ENCODE data around the gene SMYD3.

Gene SMYD3

GRCh38 chr1:246434335-246434734, 72.7 kb downstream of the SMYD3 start:
- no peaks in the 10 kb centered on the region for H3K27me3 ChIP-seq (ENCODE audit: insufficient read depth, insufficient read length)
- H3K36me3 ChIP-seq (ENCODE audit: insufficient read depth, insufficient read length, low read length) = no peaks in the 10 kb centered on the region
- no peak overlapping the region for H3K4me3 ChIP-seq (ENCODE audit: insufficient read length, low read depth)
- peaks cover 29% of the 10 kb centered on the region for H3K9me3 ChIP-seq (ENCODE audit: insufficient read depth, low read length)
- TF ChIP-seq ZNF274 (IDR thresholded peaks at IDR 0.05; ENCODE audit: low read depth, low read length) = no peak
- no peak for TF ChIP-seq YY1 (IDR thresholded peaks at IDR 0.05; ENCODE audit: insufficient read depth, insufficient read length)
- TF ChIP-seq SUZ12 (IDR thresholded peaks at IDR 0.05; ENCODE audit: extremely low read depth, insufficient read depth, insufficient read length) = no peak
- DNase-seq (ENCODE audit: low read depth, low spot score) = no peak
- H3K4me1 ChIP-seq (ENCODE audit: insufficient read depth, insufficient read length) = no peaks in the 10 kb centered on the region
- H3K9ac ChIP-seq (ENCODE audit: insufficient read length, low read depth) = no peak overlapping the region

- H3K9ac ChIP-seq (ENCODE audit: insufficient read length, low read depth) = no peak overlapping the region
- no peak for TF ChIP-seq SUZ12 (IDR thresholded peaks at IDR 0.05; ENCODE audit: extremely low read depth, insufficient read depth, insufficient read length)
- TF ChIP-seq ZNF274 (IDR thresholded peaks at IDR 0.05; ENCODE audit: low read depth, low read length) = no peak
- no peak for TF ChIP-seq YY1 (IDR thresholded peaks at IDR 0.05; ENCODE audit: insufficient read depth, insufficient read length)
- H3K4me3 ChIP-seq (ENCODE audit: insufficient read length, low read depth) = no peak overlapping the region
- DNase-seq (ENCODE audit: low read depth, low spot score) = no peak
- H3K4me1 ChIP-seq (ENCODE audit: insufficient read depth, insufficient read length) = no peaks in the 10 kb centered on the region
- peaks cover 2% of the 10 kb centered on the region for H3K9me3 ChIP-seq (ENCODE audit: insufficient read depth, low read length)
- no peaks in the 10 kb centered on the region for H3K27me3 ChIP-seq (ENCODE audit: insufficient read depth, insufficient read length)
- H3K36me3 ChIP-seq (ENCODE audit: insufficient read depth, insufficient read length, low read length) = no peaks in the 10 kb centered on the region
Measured at GRCh38 chr1:246428542-246429308, 78.4 kb downstream of the SMYD3 start.

- no peak for DNase-seq (ENCODE audit: low read depth, low spot score)
- H3K4me3 ChIP-seq (ENCODE audit: insufficient read length, low read depth) = no peak overlapping the region
- H3K27me3 ChIP-seq (ENCODE audit: insufficient read depth, insufficient read length) = no peaks in the 10 kb centered on the region
- H3K9ac ChIP-seq (ENCODE audit: insufficient read length, low read depth) = no peak overlapping the region
- no peaks in the 10 kb centered on the region for H3K4me1 ChIP-seq (ENCODE audit: insufficient read depth, insufficient read length)
- no peaks in the 10 kb centered on the region for H3K36me3 ChIP-seq (ENCODE audit: insufficient read depth, insufficient read length, low read length)
- no peak for TF ChIP-seq ZNF274 (IDR thresholded peaks at IDR 0.05; ENCODE audit: low read depth, low read length)
- no peak for TF ChIP-seq YY1 (IDR thresholded peaks at IDR 0.05; ENCODE audit: insufficient read depth, insufficient read length)
- TF ChIP-seq SUZ12 (IDR thresholded peaks at IDR 0.05; ENCODE audit: extremely low read depth, insufficient read depth, insufficient read length) = no peak
- no peaks in the 10 kb centered on the region for H3K9me3 ChIP-seq (ENCODE audit: insufficient read depth, low read length)
Measured at GRCh38 chr1:246427611-246428010, 79.5 kb downstream of the SMYD3 start.

- Histone ChIP-seq H3K4me3 (ENCODE audit: insufficient read length, low read depth) (no peak overlapping the region), H3K9me3 (ENCODE audit: insufficient read depth, low read length) (no peaks in the 10 kb centered on the region), H3K36me3 (ENCODE audit: insufficient read depth, insufficient read length, low read length) (no peaks in the 10 kb centered on the region), H3K27me3 (ENCODE audit: insufficient read depth, insufficient read length) (no peaks in the 10 kb centered on the region), H3K9ac (ENCODE audit: insufficient read length, low read depth) (no peak overlapping the region), H3K4me1 (ENCODE audit: insufficient read depth, insufficient read length) (no peaks in the 10 kb centered on the region)
- no peak for TF ChIP-seq YY1 (IDR thresholded peaks at IDR 0.05; ENCODE audit: insufficient read depth, insufficient read length)
- TF ChIP-seq SUZ12 (IDR thresholded peaks at IDR 0.05; ENCODE audit: extremely low read depth, insufficient read depth, insufficient read length) = no peak
- no peak for TF ChIP-seq ZNF274 (IDR thresholded peaks at IDR 0.05; ENCODE audit: low read depth, low read length)
- no peak for DNase-seq (ENCODE audit: low read depth, low spot score)
Measured at GRCh38 chr1:246425895-246426294, 81.2 kb downstream of the SMYD3 start.

GRCh38 chr1:246425139-246425794, 81.8 kb downstream of the SMYD3 start:
- Histone ChIP-seq H3K4me3 (ENCODE audit: insufficient read length, low read depth) (no peak overlapping the region), H3K27me3 (ENCODE audit: insufficient read depth, insufficient read length) (no peaks in the 10 kb centered on the region), H3K9me3 (ENCODE audit: insufficient read depth, low read length) (no peaks in the 10 kb centered on the region), H3K4me1 (ENCODE audit: insufficient read depth, insufficient read length) (no peaks in the 10 kb centered on the region), H3K36me3 (ENCODE audit: insufficient read depth, insufficient read length, low read length) (no peaks in the 10 kb centered on the region), H3K9ac (ENCODE audit: insufficient read length, low read depth) (no peak overlapping the region)
- TF ChIP-seq ZNF274 (IDR thresholded peaks at IDR 0.05; ENCODE audit: low read depth, low read length) = no peak
- TF ChIP-seq YY1 (IDR thresholded peaks at IDR 0.05; ENCODE audit: insufficient read depth, insufficient read length) = no peak
- no peak for DNase-seq (ENCODE audit: low read depth, low spot score)

GRCh38 chr1:246420300-246420699, 86.8 kb downstream of the SMYD3 start:
- Histone ChIP-seq H3K36me3 (ENCODE audit: insufficient read depth, insufficient read length, low read length) (no peaks in the 10 kb centered on the region), H3K9me3 (ENCODE audit: insufficient read depth, low read length) (peaks cover 22% of the 10 kb centered on the region; the same call in 1 of the 2 replicates), H3K9ac (ENCODE audit: insufficient read length, low read depth) (no peak overlapping the region), H3K27me3 (ENCODE audit: insufficient read depth, insufficient read length) (no peaks in the 10 kb centered on the region), H3K4me3 (ENCODE audit: insufficient read length, low read depth) (no peak overlapping the region), H3K4me1 (ENCODE audit: insufficient read depth, insufficient read length) (no peaks in the 10 kb centered on the region)
- no peak for DNase-seq (ENCODE audit: low read depth, low spot score)
- no peak for TF ChIP-seq YY1 (IDR thresholded peaks at IDR 0.05; ENCODE audit: insufficient read depth, insufficient read length)
- TF ChIP-seq ZNF274 (IDR thresholded peaks at IDR 0.05; ENCODE audit: low read depth, low read length) = no peak
- TF ChIP-seq SUZ12 (IDR thresholded peaks at IDR 0.05; ENCODE audit: extremely low read depth, insufficient read depth, insufficient read length) = no peak

GRCh38 chr1:246418565-246419312, 88.3 kb downstream of the SMYD3 start:
- Histone ChIP-seq H3K36me3 (ENCODE audit: insufficient read depth, insufficient read length, low read length) (no peaks in the 10 kb centered on the region), H3K9ac (ENCODE audit: insufficient read length, low read depth) (no peak overlapping the region), H3K4me1 (ENCODE audit: insufficient read depth, insufficient read length) (no peaks in the 10 kb centered on the region), H3K27me3 (ENCODE audit: insufficient read depth, insufficient read length) (no peaks in the 10 kb centered on the region), H3K4me3 (ENCODE audit: insufficient read length, low read depth) (no peak overlapping the region), H3K9me3 (ENCODE audit: insufficient read depth, low read length) (peaks cover 22% of the 10 kb centered on the region; the same call in 1 of the 2 replicates)
- DNase-seq (ENCODE audit: low read depth, low spot score) = no peak
- TF ChIP-seq ZNF274 (IDR thresholded peaks at IDR 0.05; ENCODE audit: low read depth, low read length) = no peak
- TF ChIP-seq YY1 (IDR thresholded peaks at IDR 0.05; ENCODE audit: insufficient read depth, insufficient read length) = no peak
- TF ChIP-seq SUZ12 (IDR thresholded peaks at IDR 0.05; ENCODE audit: extremely low read depth, insufficient read depth, insufficient read length) = no peak
